ENCODE results near the gene FAHD2A.

GRCh38 chr2:95353613-95354468, 48.7 kb upstream of the FAHD2A start:
- TF ChIP-seq ZNF274 (IDR thresholded peaks at IDR 0.05; ENCODE audit: low read depth, low read length), result no peak
- TF ChIP-seq YY1 (IDR thresholded peaks at IDR 0.05; ENCODE audit: insufficient read depth, insufficient read length), result no peak
- no peak for TF ChIP-seq SUZ12 (IDR thresholded peaks at IDR 0.05; ENCODE audit: extremely low read depth, insufficient read depth, insufficient read length)

All from NT2/D1 (cell line).